Chondrocyte (in vitro differentiated cells): ENCODE data around the gene TLCD1. TPM values are rescaled to one million over a fixed set of nuclear protein-coding genes. Genes with fewer than 3 reads are reported as not detected.
"Not testable (repeated sequence)": the region's sequence is repeated elsewhere in the genome, so short reads cannot be mapped to it uniquely, and the experiment has no call there.

Source experiments
- DNase-seq: peaks from one replicate; pipeline ENCODE4 v3.0.0; 2021; ENCODE audit warnings: mixed read lengths, low spot score
- H3K27ac Mint-ChIP-seq: one replicate; pipeline ENCODE4 v1.8.0; 2021; ENCODE audit warnings: mild to moderate bottlenecking, moderate library complexity, mixed read lengths; ENCODE audit not compliant: unreplicated experiment
- H3K27me3 Mint-ChIP-seq: 2 replicates; pipeline ENCODE4 v1.8.0; 2021; ENCODE audit warnings: low read depth, mixed read lengths
- H3K36me3 Mint-ChIP-seq: 2 replicates; pipeline ENCODE4 v1.8.0; 2021; ENCODE audit warnings: low read depth, mixed read lengths
- H3K4me1 Mint-ChIP-seq: 2 replicates; pipeline ENCODE4 v1.8.0; 2021; ENCODE audit warnings: low read depth, mild to moderate bottlenecking, mixed read lengths
- H3K4me3 Mint-ChIP-seq: one replicate; pipeline ENCODE4 v1.8.0; 2021; ENCODE audit warnings: mild to moderate bottlenecking, moderate library complexity, mixed read lengths; ENCODE audit not compliant: unreplicated experiment
- H3K9me3 Mint-ChIP-seq: 2 replicates; pipeline ENCODE4 v1.8.0; 2021; ENCODE audit warnings: low read depth, mixed read lengths
- total RNA-seq: library from RNA; stranded (reverse); gene quantifications from 3 replicates; pipeline ENCODE4 v1.2.1, GENCODE V29; 2021
- TF ChIP-seq, protein P1 (sequence below): fragments of 200-600 bp; sonication (generic); IDR thresholded peaks from 2 replicates; pipeline ENCODE4 v1.5.0; 2021; ENCODE audit warnings: antibody characterized with exemption, mild to moderate bottlenecking, moderate library complexity

TLCD1 gene
- total RNA-seq, 1 donor from 2014 or later, result 12.9 TPM

DNA sequence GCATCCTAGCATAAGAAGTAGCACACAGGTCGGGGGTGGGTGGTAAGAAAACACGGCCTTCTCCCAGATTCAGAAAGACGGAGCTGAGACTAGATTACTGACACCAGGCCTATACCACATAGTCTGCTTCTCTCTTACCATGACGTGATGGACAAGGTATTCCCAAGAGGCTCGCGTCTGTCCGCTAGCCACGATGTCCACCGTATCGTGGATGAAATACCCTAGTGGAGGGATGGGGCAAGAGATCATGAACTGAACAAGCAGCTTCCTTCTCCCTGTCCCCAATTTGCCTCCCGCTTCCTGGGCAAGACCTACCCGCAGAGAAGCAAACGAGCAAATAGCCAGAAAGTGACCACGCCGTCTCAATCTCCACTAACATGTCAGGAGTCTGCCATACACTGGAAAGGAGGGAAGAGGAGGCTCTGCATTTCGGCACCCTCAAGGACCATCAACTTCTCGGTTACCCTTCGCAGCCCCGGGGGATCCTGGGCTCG, 820 bp downstream of the TLCD1 start:
- Mint-ChIP-seq H3K36me3 (peaks cover 24% of the 10 kb centered on the region), H3K27me3 (no peaks in the 10 kb centered on the region), H3K27ac (peak overlapping the region; percentile 95), H3K4me3 (peak overlapping the region; percentile 85), H3K4me1 (peaks cover 73% of the 10 kb centered on the region), H3K9me3 (no peaks in the 10 kb centered on the region)
- TF ChIP-seq, protein P1, sequence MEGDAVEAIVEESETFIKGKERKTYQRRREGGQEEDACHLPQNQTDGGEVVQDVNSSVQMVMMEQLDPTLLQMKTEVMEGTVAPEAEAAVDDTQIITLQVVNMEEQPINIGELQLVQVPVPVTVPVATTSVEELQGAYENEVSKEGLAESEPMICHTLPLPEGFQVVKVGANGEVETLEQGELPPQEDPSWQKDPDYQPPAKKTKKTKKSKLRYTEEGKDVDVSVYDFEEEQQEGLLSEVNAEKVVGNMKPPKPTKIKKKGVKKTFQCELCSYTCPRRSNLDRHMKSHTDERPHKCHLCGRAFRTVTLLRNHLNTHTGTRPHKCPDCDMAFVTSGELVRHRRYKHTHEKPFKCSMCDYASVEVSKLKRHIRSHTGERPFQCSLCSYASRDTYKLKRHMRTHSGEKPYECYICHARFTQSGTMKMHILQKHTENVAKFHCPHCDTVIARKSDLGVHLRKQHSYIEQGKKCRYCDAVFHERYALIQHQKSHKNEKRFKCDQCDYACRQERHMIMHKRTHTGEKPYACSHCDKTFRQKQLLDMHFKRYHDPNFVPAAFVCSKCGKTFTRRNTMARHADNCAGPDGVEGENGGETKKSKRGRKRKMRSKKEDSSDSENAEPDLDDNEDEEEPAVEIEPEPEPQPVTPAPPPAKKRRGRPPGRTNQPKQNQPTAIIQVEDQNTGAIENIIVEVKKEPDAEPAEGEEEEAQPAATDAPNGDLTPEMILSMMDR, result peak; percentile 26
- DNase-seq, result no peak

DNA sequence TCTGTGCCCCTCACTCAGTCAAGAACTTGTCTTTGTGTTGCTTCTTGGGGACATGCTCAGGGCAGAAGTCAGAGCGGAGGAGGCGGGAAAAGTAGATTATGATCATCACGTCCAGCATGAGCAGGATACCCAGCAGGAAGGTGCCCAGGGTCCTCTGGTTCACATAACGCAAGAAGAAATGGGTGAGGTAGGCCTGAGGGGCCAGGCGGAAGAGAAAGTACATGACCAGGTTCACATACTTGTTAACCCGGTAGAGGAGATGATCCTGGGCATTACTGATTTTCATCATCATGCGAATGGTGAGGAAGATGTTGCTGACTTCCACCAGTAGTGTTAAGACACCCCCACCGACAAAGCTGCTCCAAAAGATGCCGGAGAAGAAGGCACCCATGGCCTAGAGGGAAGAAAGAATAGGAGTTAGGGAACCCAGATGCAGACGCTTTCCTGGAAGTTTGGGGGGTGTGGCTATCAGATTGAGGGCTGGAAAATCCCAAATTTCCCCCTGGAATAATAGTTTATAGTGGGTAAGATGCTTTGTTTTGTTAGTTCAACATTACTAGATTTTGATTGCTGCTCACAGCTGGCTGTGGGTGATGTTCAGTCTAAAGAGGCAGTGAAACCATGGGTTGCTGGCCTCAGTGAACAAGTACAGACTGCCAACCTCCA, 1.4 kb downstream of the TLCD1 start:
- Mint-ChIP-seq H3K27me3 (no peaks in the 10 kb centered on the region), H3K36me3 (peaks cover 26% of the 10 kb centered on the region), H3K4me1 (peaks cover 74% of the 10 kb centered on the region), H3K27ac (peak overlapping the region; percentile 95), H3K9me3 (no peaks in the 10 kb centered on the region), H3K4me3 (peak overlapping the region; percentile 85)
- no peak for DNase-seq
- TF ChIP-seq, protein P1, result no peak

DNA sequence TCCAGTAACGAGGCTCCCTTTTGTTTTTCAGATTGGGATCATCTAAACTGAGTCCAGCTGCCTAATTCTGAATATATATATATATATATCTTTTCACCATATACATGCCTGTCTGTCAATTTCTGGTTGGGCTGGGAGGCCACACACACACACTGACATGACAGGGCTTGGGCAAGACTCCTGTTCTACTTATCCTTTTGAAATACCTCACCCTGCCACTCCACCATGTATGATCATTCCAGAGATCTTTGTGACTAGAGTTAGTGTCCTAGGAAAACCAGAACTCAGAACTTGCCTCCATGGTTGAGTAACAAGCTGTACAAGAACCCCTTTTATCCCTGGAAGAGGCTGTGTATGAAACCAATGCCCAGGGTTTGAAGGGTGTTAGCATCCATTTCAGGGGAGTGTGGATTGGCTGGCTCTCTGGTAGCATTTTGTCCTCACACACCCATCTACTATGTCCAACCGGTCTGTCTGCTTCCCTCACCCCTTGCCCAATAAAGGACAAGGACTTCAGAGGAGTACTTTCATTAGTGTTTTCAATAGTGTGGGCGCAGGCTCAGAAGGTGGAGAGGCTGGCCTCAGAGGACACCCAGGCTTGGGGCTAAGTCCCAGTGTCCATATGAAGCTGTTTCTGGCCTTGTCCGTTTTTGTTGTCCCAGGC, 2.1 kb downstream of the TLCD1 start:
- Mint-ChIP-seq H3K36me3 (peaks cover 26% of the 10 kb centered on the region), H3K4me1 (peaks cover 75% of the 10 kb centered on the region), H3K27ac (peak overlapping the region; percentile 95), H3K4me3 (peak overlapping the region; percentile 19)
- H3K9me3 Mint-ChIP-seq, H3K27me3 Mint-ChIP-seq, DNase-seq: not testable (repeated sequence)

DNA sequence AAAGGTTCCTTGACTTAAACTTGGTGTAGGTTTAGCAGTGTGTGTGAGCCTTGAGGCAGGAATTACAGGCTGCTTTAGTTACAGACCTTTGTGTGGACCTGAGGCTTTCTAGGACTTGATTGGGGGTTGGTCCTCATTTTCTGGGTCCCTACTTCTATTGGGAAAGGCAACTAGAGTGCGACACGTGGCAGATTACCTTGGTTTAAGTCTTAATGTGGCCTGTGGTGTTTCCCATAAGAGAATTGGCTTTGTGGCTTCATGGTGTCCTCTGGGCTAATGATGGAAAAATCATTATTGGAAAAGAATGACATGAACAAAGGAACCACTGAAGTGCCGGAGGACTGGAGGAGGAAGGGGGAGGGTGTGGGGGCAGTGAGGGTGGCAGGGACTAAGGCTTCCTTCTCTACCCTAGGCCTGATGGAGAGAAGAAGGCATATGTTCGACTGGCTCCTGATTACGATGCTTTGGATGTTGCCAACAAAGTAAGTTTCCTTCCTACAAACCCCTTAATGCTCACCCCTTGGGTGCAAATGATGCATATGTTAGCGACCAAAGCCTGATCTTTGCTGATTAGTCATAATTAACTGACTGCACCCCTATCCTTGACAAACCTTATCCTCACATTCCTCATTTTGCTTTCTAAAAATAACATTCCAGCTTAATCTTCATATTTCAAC, 2.7 kb downstream of the TLCD1 start:
- Mint-ChIP-seq H3K36me3 (peaks cover 26% of the 10 kb centered on the region), H3K4me1 (peaks cover 77% of the 10 kb centered on the region), H3K4me3 (no peak overlapping the region), H3K27me3 (no peaks in the 10 kb centered on the region), H3K9me3 (no peaks in the 10 kb centered on the region), H3K27ac (peak overlapping the region; percentile 95)
- DNase-seq, result no peak
- TF ChIP-seq, protein P1, result no peak

DNA sequence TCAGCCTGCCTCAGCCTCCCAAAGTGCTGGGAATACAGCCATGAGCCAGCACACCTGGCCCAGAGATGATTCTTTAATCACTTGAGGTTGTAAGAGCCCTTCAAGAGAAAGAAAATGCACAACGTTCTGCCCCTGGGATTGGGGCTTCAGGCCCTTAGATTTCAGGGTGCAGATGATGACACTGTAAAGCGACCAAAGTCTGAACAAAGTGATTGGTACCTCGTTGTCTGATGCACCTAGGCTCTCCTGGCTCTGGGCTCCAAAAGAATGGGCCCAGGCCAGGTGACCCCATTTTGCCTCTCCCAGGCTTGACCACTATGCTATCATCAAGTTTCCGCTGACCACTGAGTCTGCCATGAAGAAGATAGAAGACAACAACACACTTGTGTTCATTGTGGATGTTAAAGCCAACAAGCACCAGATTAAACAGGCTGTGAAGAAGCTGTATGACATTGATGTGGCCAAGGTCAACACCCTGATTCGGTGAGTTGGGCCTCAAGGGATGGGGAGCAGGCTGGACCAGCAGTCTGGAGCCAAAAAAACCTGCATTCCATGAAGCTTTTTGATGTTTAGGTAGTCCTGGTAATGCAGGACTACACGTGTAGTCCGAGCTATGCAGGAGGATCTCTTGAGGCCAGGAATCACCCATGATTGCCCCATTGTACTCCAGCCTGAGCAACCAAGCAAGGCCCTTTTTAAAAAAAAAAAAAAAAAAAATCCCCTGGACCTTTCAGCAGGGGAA, 3.4 kb downstream of the TLCD1 start:
- H3K4me3 Mint-ChIP-seq, result peak overlapping the region; percentile 99
- no peaks in the 10 kb centered on the region for H3K27me3 Mint-ChIP-seq
- no peaks in the 10 kb centered on the region for H3K9me3 Mint-ChIP-seq
- H3K4me1 Mint-ChIP-seq, result peaks cover 75% of the 10 kb centered on the region
- H3K36me3 Mint-ChIP-seq, result peaks cover 26% of the 10 kb centered on the region
- DNase-seq, result no peak
- TF ChIP-seq, protein P1, result no peak
- peak overlapping the region; percentile 96 for H3K27ac Mint-ChIP-seq

DNA sequence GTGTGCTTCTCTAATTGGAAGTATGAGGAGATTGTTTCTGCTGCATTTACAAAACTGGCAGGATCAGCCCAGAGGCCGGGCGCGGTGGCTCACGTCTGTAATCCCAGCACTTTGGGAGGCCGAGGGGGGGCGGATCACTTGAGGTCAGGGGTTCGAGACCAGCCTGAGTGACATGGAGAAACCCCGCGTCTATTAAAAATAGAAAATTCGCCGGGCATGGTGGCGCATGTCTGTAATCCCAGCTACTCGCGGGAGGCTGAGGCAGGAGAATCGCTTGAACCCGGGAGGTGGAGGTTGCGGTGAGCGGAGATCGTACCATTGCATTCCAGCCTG, 5.1 kb downstream of the TLCD1 start:
- H3K36me3 Mint-ChIP-seq, result peaks cover 26% of the 10 kb centered on the region

More for the DNA sequence above, 5.1 kb downstream of the TLCD1 start:
- H3K27me3 Mint-ChIP-seq, DNase-seq, H3K9me3 Mint-ChIP-seq: not testable (repeated sequence)
- H3K4me3 Mint-ChIP-seq, result peak overlapping the region; percentile 99
- peak overlapping the region; percentile 96 for H3K27ac Mint-ChIP-seq
- peaks cover 72% of the 10 kb centered on the region for H3K4me1 Mint-ChIP-seq
